Thymus (tissue), 11 donors: ENCODE data around the gene RTP1. TPM values are rescaled to one million over a fixed set of nuclear protein-coding genes. Genes with fewer than 3 reads are reported as not detected.
"Not testable (repeated sequence)": the region's sequence is repeated elsewhere in the genome, so short reads cannot be mapped to it uniquely, and the experiment has no call there.

Experiments used
- DNase-seq, 9 donors: peaks; one replicate each; pipeline ENCODE4 v3.0.0-alpha.2; 2013; ENCODE audit warnings: low spot score in 9 of 9, low read depth in 6 of 9, missing footprints in 1 of 9
- H3K27ac ChIP-seq, 2 donors: one replicate each; pipeline ENCODE4 v1.5.1; 2013; ENCODE audit warnings: control low read depth in 1 of 2, low read depth in 1 of 2, low read length in 1 of 2, mild to moderate bottlenecking in 1 of 2, moderate library complexity in 1 of 2
- H3K27me3 ChIP-seq, 2 donors: one replicate each; pipeline ENCODE4 v1.5.1; 2013; ENCODE audit warnings: low read length in 1 of 2; ENCODE audit not compliant: control insufficient read depth in 2 of 2, insufficient read depth in 1 of 2
- H3K36me3 ChIP-seq, 2 donors: one replicate each; pipeline ENCODE4 v1.5.1; 2013; ENCODE audit warnings: low read length in 1 of 2, mild to moderate bottlenecking in 1 of 2, moderate library complexity in 1 of 2; ENCODE audit not compliant: control insufficient read depth in 2 of 2, insufficient read depth in 2 of 2
- H3K4me1 ChIP-seq, 2 donors: one replicate each; pipeline ENCODE4 v1.5.1; 2013; ENCODE audit warnings: low read length in 2 of 2; ENCODE audit not compliant: control insufficient read depth in 2 of 2, insufficient read depth in 2 of 2
- H3K4me3 ChIP-seq, 2 donors: one replicate each; pipeline ENCODE4 v1.5.1; 2013; ENCODE audit warnings: low read length in 2 of 2, control low read depth in 1 of 2, mild to moderate bottlenecking in 1 of 2
- H3K9me3 ChIP-seq, 2 donors: one replicate each; pipeline ENCODE4 v1.5.1; 2013; ENCODE audit warnings: low read length in 1 of 2, mild to moderate bottlenecking in 1 of 2; ENCODE audit not compliant: control insufficient read depth in 2 of 2, insufficient read depth in 1 of 2
- WGBS: extraction: QIAGEN DNeasy Blood & Tissue Kit; methylation state at CpG from one replicate; pipeline ENCODE4 v1.1.7; 2013; 5-methylcytosine and 5-hydroxymethylcytosine counted together
- polyA plus RNA-seq: library from polyadenylated mRNA; stranded (reverse); fragments of 200-250 nt; gene quantifications from one replicate; pipeline ENCODE4 v1.2.3, GENCODE V29; 2013
- total RNA-seq: library from RNA; stranded (reverse); fragments of 120-200 nt; gene quantifications from one replicate; pipeline ENCODE4 v1.2.4, GENCODE V29; 2013
- donor health status: healthy.

The RTP1 gene
- total and polyA plus RNA-seq, 2 donors, result 0.02 to 0.05 TPM

GRCh38 chr3:187223799-187224198 lies 26.5 kb downstream of the RTP1 start:
- no peak overlapping the region for H3K4me3 ChIP-seq
- peaks cover 0 to 2% of the 10 kb centered on the region in 2 donors for H3K27me3 ChIP-seq
- H3K4me1 ChIP-seq, result no peaks in the 10 kb centered on the region
- no peak overlapping the region for H3K27ac ChIP-seq
- no peak for DNase-seq
- H3K36me3 ChIP-seq, result no peaks in the 10 kb centered on the region
- no peaks in the 10 kb centered on the region for H3K9me3 ChIP-seq
- 89% methylated on average over 3 of the region's 3 CpGs for WGBS

DNA sequence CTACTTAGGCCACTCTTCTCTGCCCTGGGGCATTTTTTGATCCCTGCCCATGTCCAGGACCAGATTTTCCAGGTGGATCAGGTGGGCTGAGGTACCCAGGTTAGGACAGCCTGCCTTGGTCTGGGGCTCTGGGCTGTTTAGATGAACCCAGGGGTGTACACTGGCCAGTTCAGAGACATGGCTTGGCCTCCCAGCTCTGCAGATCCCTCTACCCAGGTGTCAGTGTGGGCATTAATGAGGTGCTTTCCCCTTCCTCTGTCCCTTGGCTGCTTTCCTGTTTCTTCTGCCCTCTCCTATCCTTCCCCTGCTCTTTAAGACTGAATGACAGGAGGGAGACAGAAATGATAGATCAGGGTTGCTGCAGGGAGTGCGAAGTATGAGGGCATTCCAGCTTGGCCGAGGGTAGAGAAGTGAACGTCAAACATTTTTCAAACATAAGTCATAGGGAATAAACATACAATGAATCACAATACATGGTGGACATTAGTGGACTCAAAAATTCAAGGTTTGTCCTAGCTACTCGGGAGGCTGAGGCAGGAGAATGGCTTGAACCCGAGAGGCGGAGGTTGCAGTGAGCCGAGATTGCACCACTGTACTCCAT lies 30.5 kb downstream of the RTP1 start:
- DNase-seq, result no peak
- Histone ChIP-seq H3K9me3 (no peaks in the 10 kb centered on the region), H3K4me3 (no peak overlapping the region), H3K27ac (no peak overlapping the region), H3K4me1 (no peaks in the 10 kb centered on the region), H3K36me3 (no peaks in the 10 kb centered on the region), H3K27me3 (peaks cover 0 to 2% of the 10 kb centered on the region in 2 donors)
- 94% methylated on average over 7 of the region's 7 CpGs for WGBS

GRCh38 chr3:187228740-187229139 lies 31.5 kb downstream of the RTP1 start:
- Histone ChIP-seq H3K27me3 (peaks cover 0 to 2% of the 10 kb centered on the region in 2 donors), H3K27ac (no peak overlapping the region), H3K4me3 (no peak overlapping the region), H3K4me1 (no peaks in the 10 kb centered on the region), H3K36me3 (no peaks in the 10 kb centered on the region), H3K9me3 (no peaks in the 10 kb centered on the region)
- 97% methylated on average over 2 of the region's 2 CpGs for WGBS
- no peak for DNase-seq

DNA sequence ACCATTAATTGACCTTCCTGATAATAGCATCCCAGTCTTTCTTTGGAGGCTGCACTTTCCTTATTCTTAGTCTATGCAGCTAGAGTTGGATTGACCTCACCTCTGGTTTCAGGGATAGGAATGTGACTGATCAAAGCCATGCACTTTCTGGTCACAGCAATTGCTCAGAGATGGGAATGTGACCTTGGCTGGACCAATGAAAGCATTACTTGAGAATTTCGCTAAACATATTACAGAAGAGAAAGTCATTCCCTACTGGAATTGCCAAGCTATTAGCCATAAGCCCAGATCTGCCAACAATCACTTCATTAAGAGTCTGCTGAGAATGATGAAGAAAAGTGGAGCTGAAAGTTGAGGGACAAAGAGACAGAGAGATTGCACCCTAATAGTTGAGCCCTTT lies 32.7 kb downstream of the RTP1 start:
- H3K27me3 ChIP-seq, result peaks cover 0 to 2% of the 10 kb centered on the region in 2 donors
- 100% methylated on average over 1 of the region's 1 CpG for WGBS
- DNase-seq, result no peak
- H3K4me1 ChIP-seq, result no peaks in the 10 kb centered on the region
- no peak overlapping the region for H3K27ac ChIP-seq
- H3K4me3 ChIP-seq, result no peak overlapping the region
- no peaks in the 10 kb centered on the region for H3K9me3 ChIP-seq
- no peaks in the 10 kb centered on the region for H3K36me3 ChIP-seq

- no peak overlapping the region for H3K4me3 ChIP-seq
- H3K27ac ChIP-seq, result no peak overlapping the region
- no peaks in the 10 kb centered on the region for H3K4me1 ChIP-seq
- no peaks in the 10 kb centered on the region for H3K36me3 ChIP-seq
- WGBS, result 98% methylated on average over 1 of the region's 1 CpG
- no peaks in the 10 kb centered on the region for H3K27me3 ChIP-seq
- DNase-seq, result no peak
- H3K9me3 ChIP-seq, result peaks cover 0 to 5% of the 10 kb centered on the region in 2 donors
These were observed 39.7 kb downstream of the RTP1 start for GRCh38 chr3:187236962-187237361.

GRCh38 chr3:187237741-187238140 lies 40.5 kb downstream of the RTP1 start:
- H3K4me1 ChIP-seq, result no peaks in the 10 kb centered on the region
- H3K27me3 ChIP-seq, result no peaks in the 10 kb centered on the region
- no peak overlapping the region for H3K27ac ChIP-seq
- H3K4me3 ChIP-seq, result no peak overlapping the region
- H3K36me3 ChIP-seq, result no peaks in the 10 kb centered on the region
- peaks cover 0 to 5% of the 10 kb centered on the region in 2 donors for H3K9me3 ChIP-seq
- DNase-seq, result no peak

GRCh38 chr3:187238239-187238638 lies 41.0 kb downstream of the RTP1 start:
- Histone ChIP-seq H3K27ac (no peak overlapping the region), H3K4me1 (no peaks in the 10 kb centered on the region), H3K9me3 (peaks cover 0 to 5% of the 10 kb centered on the region in 2 donors), H3K36me3 (no peaks in the 10 kb centered on the region), H3K4me3 (no peak overlapping the region), H3K27me3 (no peaks in the 10 kb centered on the region)
- no peak for DNase-seq
- WGBS, result 91% methylated on average over 1 of the region's 1 CpG

DNA sequence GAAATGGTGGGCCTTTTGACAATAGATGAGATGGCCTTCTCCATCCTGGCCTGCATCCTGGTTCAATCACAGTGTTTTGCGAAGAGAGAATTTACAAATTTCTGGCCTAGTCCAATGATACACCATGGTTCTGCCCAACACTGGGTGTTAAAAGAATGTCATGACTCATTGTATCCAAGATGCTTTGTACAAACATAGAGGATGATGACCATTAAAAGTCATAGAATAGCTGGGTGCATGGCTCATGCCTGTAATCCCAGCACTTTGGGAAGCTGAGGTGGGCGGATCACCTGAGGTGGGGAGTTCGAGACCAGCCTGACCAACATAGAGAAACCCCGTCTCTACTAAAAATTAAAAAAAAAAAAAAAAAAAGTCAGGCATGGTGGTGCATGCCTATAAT lies 41.5 kb downstream of the RTP1 start:
- H3K36me3 ChIP-seq, H3K27ac ChIP-seq, H3K9me3 ChIP-seq, H3K4me3 ChIP-seq, DNase-seq, H3K4me1 ChIP-seq, H3K27me3 ChIP-seq: not testable (repeated sequence)
- 97% methylated on average over 4 of the region's 4 CpGs for WGBS

DNA sequence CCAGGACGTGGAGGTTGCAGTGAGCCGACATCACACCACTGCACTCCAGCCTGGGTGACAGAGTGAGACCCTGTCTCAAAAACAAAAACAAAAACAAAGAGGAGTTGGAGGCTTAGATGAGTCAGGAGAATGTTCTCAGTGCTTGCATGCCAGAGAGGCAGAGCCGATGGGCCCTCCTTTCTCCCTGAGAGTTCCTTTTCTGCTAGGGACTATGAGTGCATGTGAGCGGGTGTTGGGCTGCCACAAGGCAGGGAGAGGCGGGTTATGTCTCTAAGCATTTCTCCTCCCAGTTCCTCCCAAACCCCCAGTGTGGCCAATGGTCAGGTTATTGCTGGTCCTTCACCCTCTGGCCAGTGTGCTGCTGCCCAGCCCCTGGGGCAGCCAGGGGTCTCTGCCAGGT lies 45.1 kb downstream of the RTP1 start:
- Histone ChIP-seq H3K4me1 (no peaks in the 10 kb centered on the region), H3K27me3 (no peaks in the 10 kb centered on the region), H3K9me3 (no peaks in the 10 kb centered on the region), H3K4me3 (no peak overlapping the region), H3K27ac (no peak overlapping the region), H3K36me3 (no peaks in the 10 kb centered on the region)
- WGBS, result 97% methylated on average over 5 of the region's 5 CpGs
- no peak for DNase-seq

DNA sequence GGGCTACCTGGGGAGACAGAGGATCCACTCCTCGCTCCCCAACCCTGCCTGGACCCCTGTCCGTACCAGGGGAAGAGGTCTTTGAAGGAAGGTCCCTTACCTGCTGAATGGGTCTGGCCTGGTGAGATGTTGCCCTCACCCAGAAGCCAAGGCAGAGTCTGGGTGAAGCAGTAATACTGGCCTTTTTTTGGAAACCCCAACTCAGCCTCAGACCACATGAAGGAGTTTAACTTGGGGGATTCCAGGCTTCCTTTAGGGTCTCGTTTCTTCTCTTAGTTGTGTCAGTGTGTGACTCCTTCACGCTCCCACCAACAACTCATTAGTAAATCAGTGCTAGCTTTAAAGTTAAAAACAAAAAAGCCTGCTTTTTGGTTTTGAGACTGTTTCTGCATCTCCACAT lies 45.6 kb downstream of the RTP1 start:
- H3K4me1 ChIP-seq, result no peaks in the 10 kb centered on the region
- H3K27ac ChIP-seq, result no peak overlapping the region

More for the DNA sequence above, 45.6 kb downstream of the RTP1 start:
- no peak for DNase-seq
- H3K27me3 ChIP-seq, result no peaks in the 10 kb centered on the region
- no peaks in the 10 kb centered on the region for H3K9me3 ChIP-seq
- H3K36me3 ChIP-seq, result no peaks in the 10 kb centered on the region
- H3K4me3 ChIP-seq, result no peak overlapping the region
- WGBS, result 88% methylated on average over 4 of the region's 4 CpGs
